Fibroblast of lung (primary cell): ENCODE results near the gene KIF19. TPM values are rescaled to one million over a fixed set of nuclear protein-coding genes. Genes with fewer than 3 reads are reported as not detected.

Experiments
- DNase-seq, 2 donors: peaks; one replicate each; pipeline versions ENCODE4 v3.0.0 to v3.0.0-alpha.2; 2010; ENCODE audit warnings: low read depth in 2 of 2
- H2AFZ ChIP-seq: 2 replicates; pipeline ENCODE4 v1.5.1; 2012; ENCODE audit warnings: low read length, control low read depth, inconsistent platforms
- H3K27ac ChIP-seq: 2 replicates; pipeline ENCODE4 v1.5.1; 2011; ENCODE audit warnings: low read length, control low read depth; ENCODE audit not compliant: insufficient read depth
- H3K27me3 ChIP-seq: 2 replicates; pipeline ENCODE4 v1.5.1; 2011; ENCODE audit warnings: mild to moderate bottlenecking, low read length; ENCODE audit not compliant: control insufficient read depth, insufficient read depth
- H3K36me3 ChIP-seq: 2 replicates; pipeline ENCODE4 v1.5.1; 2011; ENCODE audit warnings: low read length; ENCODE audit not compliant: control insufficient read depth, insufficient read depth
- H3K4me1 ChIP-seq: 2 replicates; pipeline ENCODE4 v1.5.1; 2011; ENCODE audit warnings: low read length; ENCODE audit not compliant: control insufficient read depth, insufficient read depth; ENCODE audit errors: extremely low read depth
- H3K4me2 ChIP-seq: 2 replicates; pipeline ENCODE4 v1.5.1; 2011; ENCODE audit warnings: low read length, control low read depth; ENCODE audit not compliant: insufficient read depth; ENCODE audit errors: extremely low read depth
- H3K4me3 ChIP-seq, 4 experiments: fragments of 200-600 bp in 1 of 4; sonication (generic) in 1 of 4; replicated peaks in 1 of 4; 2 replicates each; pipeline ENCODE4 v1.5.1; 2011 to 2016; ENCODE audit warnings: low read length in 4 of 4, low read depth in 3 of 4, mild to moderate bottlenecking in 3 of 4, control low read depth in 2 of 4, inconsistent platforms in 1 of 4, mixed read lengths in 1 of 4; ENCODE audit not compliant: insufficient read depth in 1 of 4; ENCODE audit errors: control extremely low read depth in 1 of 4
- H3K79me2 ChIP-seq: 2 replicates; pipeline ENCODE4 v1.5.1; 2012; ENCODE audit warnings: mild to moderate bottlenecking, low read length, inconsistent platforms; ENCODE audit not compliant: control insufficient read depth, insufficient read depth
- H3K9ac ChIP-seq: 2 replicates; pipeline ENCODE4 v1.5.1; 2011; ENCODE audit warnings: mild to moderate bottlenecking, low read length, control low read depth; ENCODE audit not compliant: insufficient read depth
- H3K9me3 ChIP-seq: 2 replicates; pipeline ENCODE4 v1.5.1; 2012; ENCODE audit warnings: low read depth, low read length; ENCODE audit not compliant: control insufficient read depth, insufficient read depth
- H4K20me1 ChIP-seq: 2 replicates; pipeline ENCODE4 v1.5.1; 2011; ENCODE audit warnings: low read length; ENCODE audit not compliant: control insufficient read depth, insufficient read depth; ENCODE audit errors: extremely low read depth
- CTCF ChIP-seq, 2 donors: IDR thresholded peaks in 1 of 2; conservative IDR thresholded peaks in 1 of 2; 1 replicate in 1 of 2; 2 replicates in 1 of 2; pipeline ENCODE4 v1.5.1; 2011 to 2012; ENCODE audit warnings: low read length in 2 of 2, control low read depth in 1 of 2, inconsistent platforms in 1 of 2, low read depth in 1 of 2, mild to moderate bottlenecking in 1 of 2
- EZH2 ChIP-seq: IDR thresholded peaks from 2 replicates; pipeline ENCODE4 v1.5.1; 2012; ENCODE audit warnings: low read length, control low read depth, mild to moderate bottlenecking; ENCODE audit errors: missing control alignments
- polyA plus RNA-seq, 2 donors: library from polyadenylated mRNA; depleted of rRNA in 1 of 2; stranded (reverse) in 1 of 2; unstranded in 1 of 2; fragments of >200 nt; gene quantifications; 2 replicates each; pipeline ENCODE4 v1.2.1, GENCODE V29; 2011 to 2012; ENCODE audit warnings: missing spikeins in 1 of 2
- total RNA-seq: library from RNA; depleted of rRNA; stranded (reverse); fragments of >200 nt; gene quantifications from 2 replicates; pipeline ENCODE4 v1.2.1, GENCODE V29; 2014

Gene KIF19
- total and polyA plus RNA-seq, 2 donors (not counting 1 experiment from before 2014, with no cell fraction given), result under 0.01 TPM; not detected in 1

GRCh38 chr17:74371653-74372147 is 45.7 kb downstream of the KIF19 start:
- Histone ChIP-seq H3K9me3 (no peaks in the 10 kb centered on the region), H3K27me3 (no peaks in the 10 kb centered on the region), H3K4me2 (no peak overlapping the region), H4K20me1 (no peaks in the 10 kb centered on the region), H3K4me3 (no peak overlapping the region), H3K36me3 (no peaks in the 10 kb centered on the region), H3K9ac (no peak overlapping the region), H2AFZ (no peak overlapping the region), H3K27ac (no peak overlapping the region), H3K4me1 (no peaks in the 10 kb centered on the region), H3K79me2 (no peaks in the 10 kb centered on the region)
- TF ChIP-seq EZH2 (no peak), CTCF (conservative IDR thresholded peaks at IDR 0.05 in 1 of 2, IDR thresholded peaks at IDR 0.05 in 1 of 2; ENCODE audit: low read depth in 1 of 2, low read length in 2 of 2) (no peak)
- DNase-seq, result no peak

GRCh38 chr17:74372426-74372825 is 46.4 kb downstream of the KIF19 start:
- Histone ChIP-seq H3K4me2 (no peak overlapping the region), H3K9me3 (no peaks in the 10 kb centered on the region), H3K27me3 (no peaks in the 10 kb centered on the region), H4K20me1 (no peaks in the 10 kb centered on the region), H3K4me1 (no peaks in the 10 kb centered on the region), H3K4me3 (no peak overlapping the region), H3K79me2 (no peaks in the 10 kb centered on the region), H3K9ac (no peak overlapping the region), H3K27ac (no peak overlapping the region), H3K36me3 (no peaks in the 10 kb centered on the region), H2AFZ (no peak overlapping the region)
- TF ChIP-seq CTCF (conservative IDR thresholded peaks at IDR 0.05 in 1 of 2, IDR thresholded peaks at IDR 0.05 in 1 of 2; ENCODE audit: low read depth in 1 of 2, low read length in 2 of 2) (no peak), EZH2 (no peak)
- no peak for DNase-seq

GRCh38 chr17:74373838-74374606 is 48.0 kb downstream of the KIF19 start:
- Histone ChIP-seq H3K9ac (no peak overlapping the region), H3K4me3 (no peak overlapping the region), H3K4me2 (no peak overlapping the region), H3K27me3 (no peaks in the 10 kb centered on the region), H3K79me2 (no peaks in the 10 kb centered on the region), H4K20me1 (no peaks in the 10 kb centered on the region), H3K9me3 (no peaks in the 10 kb centered on the region), H2AFZ (no peak overlapping the region), H3K36me3 (no peaks in the 10 kb centered on the region), H3K27ac (no peak overlapping the region), H3K4me1 (no peaks in the 10 kb centered on the region)
- no peak for TF ChIP-seq CTCF (conservative IDR thresholded peaks at IDR 0.05 in 1 of 2, IDR thresholded peaks at IDR 0.05 in 1 of 2; ENCODE audit: low read depth in 1 of 2, low read length in 2 of 2)
- no peak for TF ChIP-seq EZH2
- DNase-seq, result no peak
